ENCODE measurements around the gene VSTM2L. TPM values are rescaled to one million over a fixed set of nuclear protein-coding genes. Genes with fewer than 3 reads are reported as not detected.

Gene VSTM2L
- total RNA-seq, 4 donors from 2014 or later = 7.5 to 11.7 (median 10.1) TPM

GRCh38 chr20:37983286-37983685, 80.4 kb downstream of the VSTM2L start:
- Histone ChIP-seq H3K4me3 (no peak overlapping the region), H3K27me3 (no peaks in the 10 kb centered on the region), H3K4me1 (peaks cover 32 to 38% (median 33%) of the 10 kb centered on the region in 4 donors), H3K9me3 (no peaks in the 10 kb centered on the region), H3K27ac (replicated peaks in 1 of 4) (no peak overlapping the region), H3K36me3 (peaks cover 4 to 37% (median 15%) of the 10 kb centered on the region in 4 donors)
- intact Hi-C loops (cut with DNase I) = loop anchor here (10.0 kb wide), 1 partner anchor 568 kb away; no protein-coding TSS in a partner anchor
- TF ChIP-seq POLR2A (IDR thresholded peaks at IDR 0.05; ENCODE audit: low read depth) (no peak), EP300 (IDR thresholded peaks at IDR 0.05) (no peak), POLR2AphosphoS5 (IDR thresholded peaks at IDR 0.05) (no peak), CTCF (IDR thresholded peaks at IDR 0.05) (no peak)
- WGBS = 93% methylated on average over 13 of the region's 13 CpGs
- no peak for DNase-seq (ENCODE audit: extremely low spot score)

GRCh38 chr20:37984018-37984785, 81.3 kb downstream of the VSTM2L start:
- no peak for TF ChIP-seq POLR2A (IDR thresholded peaks at IDR 0.05; ENCODE audit: low read depth)
- TF ChIP-seq POLR2AphosphoS5 (IDR thresholded peaks at IDR 0.05) = no peak
- TF ChIP-seq EP300 (IDR thresholded peaks at IDR 0.05) = no peak
- TF ChIP-seq CTCF (IDR thresholded peaks at IDR 0.05) = no peak
- Histone ChIP-seq H3K9me3 (no peaks in the 10 kb centered on the region), H3K4me3 (no peak overlapping the region), H3K4me1 (peaks cover 41 to 47% (median 42%) of the 10 kb centered on the region in 4 donors), H3K27ac (replicated peaks in 1 of 4) (no peak overlapping the region), H3K27me3 (no peaks in the 10 kb centered on the region), H3K36me3 (peaks cover 4 to 41% (median 15%) of the 10 kb centered on the region in 4 donors)
- no peak for DNase-seq (ENCODE audit: extremely low spot score)
- WGBS = 73% methylated on average over 9 of the region's 14 CpGs
- intact Hi-C loops (cut with DNase I) = loop anchor here (10.0 kb wide), 1 partner anchor 569 kb away; no protein-coding TSS in a partner anchor

GRCh38 chr20:37986044-37986858, 83.3 kb downstream of the VSTM2L start:
- no peaks in the 10 kb centered on the region for H3K9me3 ChIP-seq
- peak overlapping the region in 1 of 4 donors; percentile 2 for H3K4me3 ChIP-seq
- H3K27me3 ChIP-seq = no peaks in the 10 kb centered on the region
- peak overlapping the region; percentile 57 to 76 (median 72) for H3K27ac ChIP-seq (replicated peaks in 1 of 4)
- 50% methylated on average over 9 of the region's 9 CpGs for WGBS
- H3K4me1 ChIP-seq = peaks cover 61 to 63% (median 62%) of the 10 kb centered on the region in 4 donors
- intact Hi-C loops (cut with DNase I) = loop anchor here (10.0 kb wide), 1 partner anchor 571 kb away; no protein-coding TSS in a partner anchor
- TF ChIP-seq POLR2AphosphoS5 (IDR thresholded peaks at IDR 0.05) = no peak
- no peak for TF ChIP-seq EP300 (IDR thresholded peaks at IDR 0.05)
- no peak for TF ChIP-seq POLR2A (IDR thresholded peaks at IDR 0.05; ENCODE audit: low read depth)
- no peak for TF ChIP-seq CTCF (IDR thresholded peaks at IDR 0.05)
- H3K36me3 ChIP-seq = peaks cover 4 to 28% (median 12%) of the 10 kb centered on the region in 4 donors
- DNase-seq (ENCODE audit: extremely low spot score) = no peak

- Histone ChIP-seq H3K4me3 (peak overlapping the region in 1 of 4 donors; percentile 2), H3K36me3 (peaks cover 0 to 22% (median 8%) of the 10 kb centered on the region in 4 donors), H3K4me1 (peaks cover 69 to 71% (median 70%) of the 10 kb centered on the region in 4 donors), H3K27me3 (no peaks in the 10 kb centered on the region), H3K27ac (replicated peaks in 1 of 4) (peak overlapping the region; percentile 57 to 76 (median 72)), H3K9me3 (no peaks in the 10 kb centered on the region)
- TF ChIP-seq CTCF (IDR thresholded peaks at IDR 0.05) = no peak
- TF ChIP-seq POLR2AphosphoS5 (IDR thresholded peaks at IDR 0.05) = peak in 1 of 2 donors; percentile 18
- DNase-seq (ENCODE audit: extremely low spot score) = no peak
- WGBS = 51% methylated on average over 8 of the region's 9 CpGs
- intact Hi-C loops (cut with DNase I) = loop anchor here (10.0 kb wide), 1 partner anchor 572 kb away; no protein-coding TSS in a partner anchor
Observed at GRCh38 chr20:37986873-37987601, 84.1 kb downstream of the VSTM2L start.
